HG03108 (cell line): ENCODE measurements around the gene PAK4.
"Not testable (repeated sequence)": the region's sequence is repeated elsewhere in the genome, so short reads cannot be mapped to it uniquely, and the experiment has no call there.

ENCODE experiments used
- ATAC-seq: cut with Tn5 transposase; IDR thresholded peaks from one replicate; pipeline ENCODE4 v1.9.1; 2021; ENCODE audit warnings: moderate library complexity; ENCODE audit not compliant: unreplicated experiment

PAK4 gene

DNA sequence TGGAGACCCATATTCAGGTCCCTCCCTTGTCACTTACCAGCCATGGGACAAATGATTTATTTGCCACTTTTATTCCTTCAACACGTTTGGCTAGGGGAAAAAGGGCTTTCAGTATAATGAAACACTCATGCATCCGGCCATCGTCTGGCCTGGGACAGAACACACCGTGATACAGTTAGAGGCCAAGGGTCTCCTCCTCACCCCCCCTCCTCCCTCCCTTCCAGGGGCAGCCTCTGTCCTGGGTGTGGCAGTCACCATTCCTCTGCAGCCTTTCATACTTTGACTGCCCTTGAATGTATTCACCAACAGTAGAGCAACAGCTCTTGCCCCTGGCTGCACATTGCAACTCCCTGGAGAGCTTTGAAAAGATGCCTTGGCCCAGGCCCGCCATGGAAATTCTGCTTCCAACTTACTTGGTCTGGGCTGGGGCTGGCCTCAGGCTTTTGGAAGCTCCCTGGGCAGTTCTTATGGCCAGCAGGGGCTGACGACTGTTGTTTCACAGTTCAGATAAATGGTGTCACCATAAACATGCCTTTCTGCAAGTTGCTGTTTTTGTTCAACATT is 3.0 kb downstream of the PAK4 start:
- no peak for ATAC-seq

DNA sequence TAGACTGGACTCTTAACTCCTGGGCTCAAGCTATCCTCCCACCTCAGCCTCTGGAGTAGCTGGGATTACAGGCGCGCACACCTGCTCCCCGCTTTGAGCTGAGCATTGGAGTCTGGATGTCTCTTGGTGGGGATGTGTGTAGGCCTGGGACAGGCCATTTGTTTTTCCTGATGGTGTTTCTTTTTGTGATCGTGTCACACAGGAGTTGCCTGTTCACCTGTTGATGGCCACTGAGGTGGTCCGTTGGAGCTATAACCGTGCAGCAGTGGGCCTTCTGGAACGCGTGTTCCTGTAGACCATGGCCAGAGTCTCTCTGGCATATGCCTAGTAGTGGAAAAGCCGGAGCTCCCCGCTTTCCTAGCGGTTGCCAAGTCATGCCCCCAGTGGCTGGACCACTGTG is 3.5 kb downstream of the PAK4 start:
- no peak for ATAC-seq

DNA sequence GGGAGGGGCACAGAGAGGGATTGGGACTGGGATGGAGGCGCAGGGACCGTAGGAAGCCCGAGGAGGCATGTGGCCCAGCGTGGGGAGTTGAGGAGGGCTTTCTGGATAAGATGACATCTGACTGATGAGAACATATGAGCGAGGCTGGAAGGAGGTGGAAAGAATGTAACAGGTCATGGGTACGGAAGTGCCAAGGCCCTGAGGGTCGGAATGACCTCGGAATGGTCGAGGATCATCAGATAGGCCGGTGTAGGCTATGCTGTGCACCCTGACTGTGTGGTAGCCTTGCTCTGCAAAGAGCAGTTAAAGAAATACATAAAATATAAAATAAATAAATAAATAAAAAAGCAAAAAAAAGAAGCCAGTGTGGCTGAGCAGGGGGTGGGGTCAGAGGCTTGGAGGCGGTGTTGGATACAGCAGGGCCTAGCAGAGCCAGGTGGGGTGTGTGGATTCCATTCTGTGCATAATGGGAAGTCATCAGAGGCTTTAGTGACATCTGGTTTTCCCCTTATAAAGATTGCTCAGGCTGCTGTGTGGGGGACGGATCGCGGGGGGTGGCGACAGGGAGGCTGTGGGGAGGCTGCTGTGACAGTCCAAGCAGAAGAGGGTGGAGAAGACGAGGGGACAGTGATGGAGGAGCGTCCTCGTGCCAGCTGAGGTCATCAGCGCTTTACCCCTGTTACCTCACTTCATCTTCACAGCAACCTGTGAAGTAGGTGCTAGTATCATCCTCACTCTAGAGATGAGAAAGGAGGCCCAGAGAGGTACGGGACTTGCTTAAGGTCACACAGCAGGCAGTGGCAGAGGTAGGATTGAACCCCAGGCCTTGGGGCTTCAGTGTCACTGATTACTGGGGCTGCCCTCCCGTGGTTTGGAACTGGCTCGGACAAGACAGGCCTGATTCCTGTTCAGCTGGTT is 5.0 kb downstream of the PAK4 start:
- no peak for ATAC-seq

DNA sequence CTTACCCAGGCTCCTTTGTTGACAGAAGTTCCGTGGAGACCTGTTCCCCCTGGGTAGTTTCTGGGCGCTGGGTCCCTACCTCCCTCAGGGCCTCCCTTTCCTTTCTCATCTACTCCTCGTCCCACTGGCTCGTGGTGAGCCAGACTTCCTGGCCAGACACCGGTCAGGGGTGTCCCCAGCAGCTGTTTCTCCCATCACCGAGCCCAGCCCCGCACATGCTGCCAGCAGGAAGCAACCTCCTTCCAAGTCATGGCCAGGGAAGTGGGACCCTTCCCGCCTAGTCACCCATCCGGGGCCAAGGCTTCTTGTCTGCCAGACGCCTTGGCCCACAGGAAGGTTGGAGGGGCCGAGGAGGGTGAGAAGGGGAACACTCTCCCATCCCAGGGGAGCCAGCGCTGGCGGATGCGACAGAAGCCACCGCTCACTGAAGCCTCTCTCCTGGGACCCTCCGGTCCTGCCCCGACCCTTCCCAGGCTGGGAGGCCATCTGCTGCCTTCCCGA is 5.7 kb downstream of the PAK4 start:
- ATAC-seq = no peak

DNA sequence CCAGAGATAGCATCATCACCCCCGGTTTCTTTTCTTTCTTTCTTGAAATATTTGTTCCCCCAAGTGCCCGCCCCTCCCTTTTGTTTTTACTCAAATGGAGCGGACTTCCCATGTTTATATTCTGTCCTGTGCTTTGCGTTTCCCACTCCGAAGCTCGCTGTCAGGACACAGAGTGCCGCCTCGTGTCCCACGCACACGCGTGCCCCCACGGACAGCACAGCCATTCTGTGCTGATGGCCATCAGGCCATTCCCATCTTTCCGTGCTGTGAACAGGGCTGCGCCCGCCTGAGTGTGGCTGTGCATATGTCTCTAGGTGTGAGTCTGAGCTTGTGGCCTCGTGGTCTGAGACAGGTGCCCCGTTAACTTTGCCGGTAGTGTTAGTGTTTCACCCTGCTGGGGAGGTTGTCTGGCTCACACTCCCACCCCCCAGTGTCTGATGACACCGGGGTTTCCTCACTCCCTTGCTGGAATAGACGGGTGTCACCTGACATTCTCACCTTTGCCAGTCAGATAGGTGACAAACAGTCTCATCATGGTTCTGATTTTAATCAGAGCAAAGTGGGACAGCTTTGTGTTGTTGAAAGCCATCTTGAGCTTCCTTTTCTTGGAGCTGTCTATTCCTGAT is 6.9 kb downstream of the PAK4 start:
- ATAC-seq = no peak

DNA sequence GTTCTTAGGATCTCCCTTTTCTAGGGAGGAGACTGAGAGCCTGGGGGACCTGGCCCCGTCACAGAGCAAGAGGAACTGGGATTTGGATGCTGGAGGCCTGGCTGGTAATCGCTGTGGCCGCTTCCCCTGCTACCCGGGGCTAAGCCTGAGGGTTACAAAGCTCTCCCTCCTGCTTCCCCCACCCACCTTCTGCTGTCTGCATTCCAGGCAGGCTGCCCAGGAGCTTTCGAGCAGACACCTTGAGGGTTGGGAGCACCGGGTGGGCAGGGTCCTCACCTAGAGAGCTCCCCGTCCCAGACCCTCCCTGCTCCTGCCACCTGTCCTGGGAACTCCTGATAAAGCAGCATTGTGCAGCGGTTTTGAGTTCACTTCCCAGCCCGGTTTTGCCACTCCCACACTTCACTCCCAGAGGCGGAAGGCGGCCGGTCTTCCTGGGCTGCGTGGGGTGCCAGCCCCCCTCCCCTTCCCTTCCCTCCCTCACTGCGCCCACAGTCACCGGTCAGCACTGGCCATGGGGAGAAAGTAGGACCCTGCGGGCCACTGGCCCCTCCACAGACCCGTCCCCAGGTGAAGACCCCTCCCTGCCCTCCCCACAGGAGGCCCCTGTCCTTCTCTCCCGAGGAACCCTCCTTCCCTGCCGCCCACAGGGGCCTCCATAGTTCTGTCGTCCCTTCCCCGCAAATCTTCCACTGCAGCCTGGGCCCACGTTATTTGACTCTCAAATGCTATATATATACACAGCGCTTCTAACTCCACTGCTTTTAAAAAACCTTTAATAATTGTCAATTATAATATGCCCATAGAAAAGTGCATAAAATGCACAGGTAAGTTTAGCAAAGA is 8.1 kb downstream of the PAK4 start:
- ATAC-seq = no peak

DNA sequence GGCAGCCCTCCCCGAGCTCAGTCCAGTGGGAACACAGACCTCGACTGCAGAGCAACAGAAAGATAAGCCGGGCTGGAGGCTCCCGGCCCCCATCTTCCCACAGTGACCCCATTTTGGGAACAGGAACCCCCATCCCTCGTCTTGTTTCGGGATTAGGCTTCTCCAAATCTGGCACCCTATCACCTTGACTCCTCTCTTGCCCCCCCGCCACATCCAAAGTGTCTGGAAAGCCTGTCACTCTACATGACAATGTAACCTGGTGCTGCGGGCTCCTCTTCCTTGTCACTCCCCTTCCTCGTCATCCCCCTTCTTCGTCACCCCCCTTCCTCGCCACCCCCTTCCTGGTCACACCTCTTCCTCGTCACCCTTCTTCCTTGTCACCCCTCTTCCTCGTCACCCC is 10.1 kb downstream of the PAK4 start:
- ATAC-seq = no peak

DNA sequence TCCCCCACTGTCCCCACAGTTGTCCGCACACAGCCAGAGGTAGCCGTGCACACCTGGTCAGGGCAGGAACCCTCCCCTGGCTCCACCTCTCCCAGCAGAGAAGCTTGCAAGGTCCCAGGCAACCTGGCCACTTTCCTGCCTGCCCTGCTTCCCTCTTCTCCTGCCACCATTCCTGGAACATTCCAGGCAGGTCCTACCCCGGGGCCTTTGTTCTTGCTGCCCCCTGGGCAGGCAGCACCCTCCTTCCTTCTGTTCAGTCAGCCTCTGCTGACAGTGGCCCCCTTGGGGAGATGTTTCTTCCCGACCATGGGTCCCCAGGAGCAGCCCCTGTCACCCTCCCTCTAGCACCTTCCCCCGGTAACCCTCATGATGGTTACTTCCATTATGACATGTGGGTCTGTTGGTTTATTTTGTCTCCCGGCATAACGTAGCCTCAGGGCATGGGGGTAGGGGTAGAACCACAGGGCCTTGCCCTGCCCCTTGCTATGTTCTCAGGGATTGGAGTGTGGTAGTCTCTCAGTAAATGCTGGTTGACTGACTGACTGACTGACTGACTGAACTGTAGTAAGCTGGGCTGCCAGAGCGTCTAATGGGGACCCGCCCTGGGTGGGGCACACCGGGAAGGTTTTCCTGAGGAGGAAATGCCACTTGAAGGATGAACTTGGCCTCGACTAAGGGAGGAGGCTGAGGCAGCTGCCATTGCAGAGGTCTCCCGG is 10.8 kb downstream of the PAK4 start:
- ATAC-seq = no peak

DNA sequence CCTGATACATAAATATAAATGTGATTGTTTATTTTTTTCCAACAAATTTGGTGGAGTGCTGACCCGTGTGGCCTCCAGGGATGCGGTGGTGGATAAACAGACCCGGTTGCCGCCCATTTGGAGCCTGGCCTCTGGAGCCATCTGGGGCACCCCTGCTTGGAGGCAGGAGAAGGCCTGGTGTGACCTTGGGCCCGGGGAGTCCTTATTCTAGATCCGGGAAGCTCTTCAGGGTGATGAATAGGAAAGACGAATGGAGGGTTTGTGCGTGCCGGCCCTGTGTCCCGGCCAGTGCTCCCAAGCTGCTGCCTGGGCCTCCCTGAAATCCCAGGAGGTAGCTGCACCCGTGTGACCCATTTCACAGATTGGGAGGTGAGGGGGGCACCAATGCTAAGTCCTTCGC is 11.5 kb downstream of the PAK4 start:
- ATAC-seq = no peak

DNA sequence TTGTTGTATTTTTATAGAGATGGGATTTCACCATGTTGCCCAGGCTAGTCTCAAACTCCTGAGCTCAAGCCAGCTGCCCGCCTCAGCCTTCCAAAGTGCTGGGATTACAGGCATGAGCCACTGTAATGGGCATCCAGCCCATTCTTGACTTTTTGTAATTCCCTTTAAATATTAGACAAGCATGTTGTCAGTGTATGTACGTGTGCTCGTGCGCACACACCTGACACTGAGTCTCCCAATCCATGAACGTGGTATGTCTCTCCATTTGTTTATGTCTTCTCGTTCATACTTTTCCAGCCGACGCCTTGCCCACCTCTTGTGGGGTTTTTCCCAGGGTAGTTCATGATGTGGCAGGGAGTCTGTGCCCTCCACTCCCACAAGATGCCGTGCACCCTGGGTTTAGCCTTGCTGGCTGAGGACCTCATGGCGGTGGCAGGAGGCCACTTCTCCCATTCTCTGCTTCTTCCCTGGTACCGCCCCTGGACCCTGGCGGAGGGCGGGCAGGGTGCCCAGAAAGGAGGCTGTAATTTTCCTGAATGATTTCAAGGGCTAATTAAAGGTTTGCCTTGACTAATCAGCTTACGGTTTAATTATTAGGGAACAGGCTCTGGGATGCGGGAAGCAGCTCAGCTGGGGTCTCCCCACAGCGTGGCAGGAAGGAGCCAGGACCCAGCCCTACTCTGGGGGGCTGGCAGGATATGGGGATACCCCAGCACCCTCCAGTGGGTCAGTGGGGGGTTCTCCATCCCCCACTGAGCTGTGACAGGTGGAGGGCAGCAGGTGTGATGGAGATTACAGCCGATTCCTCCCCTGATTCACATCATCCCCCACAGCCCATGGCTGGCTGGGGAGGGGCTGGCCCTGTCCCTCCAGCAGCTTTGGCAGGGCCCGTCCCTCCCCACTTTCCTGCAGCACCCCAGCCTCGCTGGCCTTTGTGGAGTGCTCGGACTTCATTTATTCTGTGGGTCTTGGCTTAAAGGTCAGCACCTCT is 12.9 kb downstream of the PAK4 start:
- ATAC-seq = no peak

DNA sequence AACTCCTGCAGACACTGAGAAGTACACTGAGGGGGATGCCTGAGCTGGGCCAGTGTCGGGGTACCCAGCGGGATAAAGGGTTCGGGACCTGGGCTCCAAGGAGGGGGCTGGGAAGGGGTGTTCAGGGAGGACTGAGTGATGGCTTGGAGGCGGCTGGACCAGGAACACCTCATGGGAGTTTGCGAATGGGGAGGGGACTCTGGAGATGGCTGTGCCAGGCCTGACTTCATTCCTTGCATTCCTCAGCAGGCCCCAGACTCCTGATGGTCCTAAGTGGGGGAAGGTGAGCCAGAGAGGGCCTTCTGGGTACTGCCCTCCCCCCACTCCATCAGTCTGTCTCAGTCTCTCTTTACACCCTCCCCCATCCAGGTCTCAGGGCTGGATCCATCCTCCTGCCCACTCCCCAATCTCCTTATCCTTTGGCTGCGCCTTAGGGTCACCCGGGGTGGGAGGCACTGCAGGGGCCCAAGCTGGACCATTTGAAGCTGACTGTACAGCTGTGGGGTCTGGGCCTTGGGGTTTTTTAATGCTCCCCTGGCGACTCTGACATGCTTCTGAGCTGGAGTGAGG is 13.8 kb downstream of the PAK4 start:
- ATAC-seq = no peak

DNA sequence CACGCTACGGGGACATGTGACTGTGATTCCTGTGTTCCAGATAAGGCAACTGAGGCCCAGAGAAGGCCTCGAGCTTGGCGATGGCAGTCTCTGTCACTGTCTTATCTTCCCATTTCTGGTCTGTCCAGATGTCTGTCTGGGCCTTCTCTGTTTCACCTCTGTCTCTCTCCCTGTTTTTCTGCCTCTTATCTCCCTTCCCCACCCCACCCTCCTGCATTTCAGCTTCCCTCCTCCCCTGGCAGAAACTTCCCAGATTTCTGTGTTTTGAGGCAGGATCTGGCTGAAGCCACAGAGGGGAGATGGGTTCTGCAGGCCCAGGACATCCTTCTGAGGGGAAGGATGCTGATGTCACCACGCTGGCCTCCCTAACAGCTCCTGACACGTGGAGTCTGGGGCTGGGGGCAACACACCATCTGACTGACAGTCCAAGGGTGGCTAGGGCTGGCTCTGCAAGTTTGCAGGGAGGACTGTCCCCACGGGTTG is 14.4 kb downstream of the PAK4 start:
- no peak for ATAC-seq

DNA sequence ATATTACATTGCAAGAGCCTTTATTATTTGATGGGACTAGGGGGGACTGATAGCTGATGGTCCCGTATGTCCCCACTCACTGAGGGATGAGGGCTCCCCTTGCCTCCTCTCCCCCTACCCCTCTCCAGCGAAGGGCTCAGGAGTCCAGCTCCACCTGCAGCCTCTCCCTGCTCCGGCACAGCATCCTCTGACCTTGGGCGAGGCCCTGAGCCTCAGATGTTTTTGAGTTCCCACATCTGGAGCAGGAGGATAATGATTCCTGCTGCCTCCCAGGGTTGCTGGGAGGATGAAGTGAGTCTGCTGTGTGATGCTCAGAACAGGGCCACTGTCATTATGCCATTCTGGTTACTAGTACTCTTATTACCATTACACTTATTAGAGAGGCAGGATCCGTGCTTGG is 15.0 kb downstream of the PAK4 start:
- no peak for ATAC-seq

DNA sequence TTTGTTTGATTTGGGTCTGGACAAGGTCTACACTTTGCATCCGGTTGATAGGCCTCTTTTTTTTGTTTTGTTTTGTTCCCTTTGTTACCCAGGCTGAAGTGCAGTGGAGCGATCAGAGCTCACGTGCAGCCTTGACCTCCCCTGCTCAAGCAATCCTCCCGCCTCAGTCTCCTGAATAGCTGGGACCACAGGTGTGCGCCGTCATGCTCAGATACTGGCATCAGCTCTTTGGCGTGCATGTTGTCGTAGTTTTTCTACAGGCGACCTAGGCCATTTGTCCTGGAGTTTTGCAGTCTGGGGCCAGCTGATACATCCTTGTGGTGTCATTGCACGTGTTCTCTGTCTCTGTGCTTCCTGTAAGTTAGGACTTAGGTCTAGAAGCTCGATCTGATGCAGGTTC is 16.3 kb downstream of the PAK4 start:
- ATAC-seq = no peak

DNA sequence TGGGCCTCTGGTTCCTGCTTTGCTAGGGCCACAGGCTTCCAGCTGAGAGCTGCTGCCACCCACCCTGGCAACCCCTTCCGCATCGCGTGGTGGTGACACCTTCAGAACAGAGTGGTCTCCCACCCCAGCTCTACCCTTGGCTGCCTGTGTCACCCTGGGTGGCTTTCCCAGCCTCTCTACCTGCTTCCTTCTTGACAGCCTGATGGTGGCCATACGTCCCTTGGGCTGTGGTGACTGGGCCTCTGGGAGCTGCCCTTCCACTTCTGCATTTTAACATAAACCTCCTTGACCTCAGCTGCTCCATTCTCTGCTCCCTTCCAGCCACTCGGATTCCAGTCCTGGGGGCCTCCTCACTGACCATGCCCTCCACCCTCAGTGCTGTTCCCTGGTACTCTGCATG is 17.0 kb downstream of the PAK4 start:
- no peak for ATAC-seq

DNA sequence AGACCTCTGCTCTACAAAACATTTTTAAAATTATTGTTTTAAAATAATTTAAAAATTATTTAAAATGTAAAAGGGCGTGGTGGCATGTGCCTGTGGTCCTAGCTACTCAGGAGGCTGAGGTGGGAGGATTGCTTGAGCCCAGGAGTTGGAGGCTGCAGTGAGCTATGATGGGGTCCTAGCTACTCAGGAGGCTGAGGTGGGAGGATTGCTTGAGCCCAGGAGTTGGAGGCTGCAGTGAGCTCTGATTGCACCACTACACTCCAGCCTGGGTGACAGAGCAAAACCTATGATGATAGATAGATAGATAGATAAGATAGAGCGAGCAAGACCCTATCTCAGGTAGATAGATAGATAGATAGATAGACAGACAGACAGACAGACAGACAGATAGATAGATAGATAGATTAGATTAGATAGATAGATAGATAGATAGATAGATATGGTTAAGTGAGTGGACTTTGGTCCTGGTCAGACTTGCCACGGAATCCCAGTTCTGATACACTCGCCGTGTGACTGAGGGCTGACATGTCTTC is 18.2 kb downstream of the PAK4 start:
- not testable (repeated sequence) for ATAC-seq

DNA sequence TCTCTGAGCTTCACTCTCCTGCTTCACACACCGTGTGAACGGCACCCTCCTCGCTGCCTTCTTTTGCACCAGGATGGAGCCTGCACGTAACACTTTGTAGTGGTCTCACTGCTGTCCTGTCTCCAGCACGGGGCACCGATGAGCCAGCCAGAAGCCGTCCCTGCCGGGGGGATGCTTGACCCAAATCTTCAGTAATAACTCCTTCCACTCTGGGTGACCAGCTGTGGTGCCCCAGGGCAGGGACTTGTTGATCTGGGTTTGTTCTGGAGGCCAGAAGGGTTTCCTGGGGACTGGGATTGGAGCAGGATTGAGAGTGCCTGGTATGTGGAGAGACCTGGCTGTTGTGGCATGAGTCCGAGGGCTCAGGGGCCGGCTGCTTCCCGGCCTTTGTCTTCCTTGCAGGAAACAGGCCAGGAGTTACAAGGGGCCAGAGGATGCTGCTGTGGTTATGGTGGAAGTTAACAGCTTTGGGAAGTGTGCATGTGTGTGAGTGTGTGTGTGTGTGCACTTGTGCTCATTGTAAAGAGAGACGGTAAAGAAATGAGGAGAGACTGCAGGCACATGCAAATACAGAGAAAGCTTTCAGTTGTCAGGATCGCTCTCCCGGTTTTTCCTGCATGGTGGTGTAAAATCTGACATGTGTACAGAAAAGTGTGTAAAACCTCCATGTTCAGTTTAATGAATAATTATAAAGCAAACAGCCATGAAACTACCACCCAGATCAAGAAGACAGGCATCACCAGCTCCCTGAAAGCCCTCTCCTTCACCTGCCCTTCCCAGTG is 18.9 kb downstream of the PAK4 start:
- ATAC-seq = no peak
